BJ (cell line): ENCODE results near the gene PEX6. TPM values are rescaled to one million over a fixed set of nuclear protein-coding genes. Genes with fewer than 3 reads are reported as not detected.

Experiments used
- CTCF ChIA-PET: fragments of 350-600 bp; formaldehyde crosslinking; extraction: SDS; loops from one replicate; lab custom pipeline; 2021; ENCODE audit warnings: antibody characterized with exemption, inconsistent platforms; lab: Yijun Ruan, JAX
- POLR2A ChIA-PET: fragments of 300-600 bp; sonication (Branson Sonifier 250); formaldehyde crosslinking; extraction: SDS; loops from one replicate; lab custom pipeline; 2021; ENCODE audit warnings: antibody characterized with exemption; lab: Charles Lee
- DNase-seq: peaks from one replicate; pipeline ENCODE4 v3.0.0-alpha.2; 2011; ENCODE audit warnings: low read depth
- H3K27me3 ChIP-seq: 2 replicates; pipeline ENCODE4 v1.6.0; 2011; ENCODE audit warnings: low read length; ENCODE audit not compliant: control insufficient read depth, insufficient read depth
- H3K36me3 ChIP-seq: 2 replicates; pipeline ENCODE4 v1.5.1; 2011; ENCODE audit warnings: low read length; ENCODE audit not compliant: control insufficient read depth, insufficient read depth
- H3K4me3 ChIP-seq: 2 replicates; pipeline ENCODE4 v1.5.1; 2011; ENCODE audit warnings: low read depth, mild to moderate bottlenecking, control low read depth, low read length
- polyA plus RNA-seq: library from polyadenylated mRNA; depleted of rRNA; stranded (reverse); fragments of >200 nt; gene quantifications from 2 replicates; pipeline ENCODE4 v1.2.3, GENCODE V29; 2011
- TF ChIP-seq, protein P1 (sequence below): IDR thresholded peaks from 2 replicates; pipeline ENCODE4 v1.5.1; 2011; ENCODE audit warnings: low read depth, mild to moderate bottlenecking, control low read depth, inconsistent platforms, low read length, moderate library complexity; ENCODE audit not compliant: insufficient read depth

The PEX6 gene
- polyA plus RNA-seq, 1 experiment, result 5.6 TPM

- ChIA-PET POLR2A (interaction anchor here (0.5 kb wide), 1 partner anchor 50 kb away, joined by 9 read pairs; no protein-coding TSS in a partner anchor), CTCF (interaction anchor here (0.8 to 1.3 kb wide), 2 partner anchors 51 to 203 kb away, joined by 3 read pairs; partner anchors contain the start of gene SRF)
- Histone ChIP-seq H3K4me3 (no peak overlapping the region), H3K27me3 (no peaks in the 10 kb centered on the region), H3K36me3 (peaks cover 20% of the 10 kb centered on the region)
- TF ChIP-seq, protein P1, sequence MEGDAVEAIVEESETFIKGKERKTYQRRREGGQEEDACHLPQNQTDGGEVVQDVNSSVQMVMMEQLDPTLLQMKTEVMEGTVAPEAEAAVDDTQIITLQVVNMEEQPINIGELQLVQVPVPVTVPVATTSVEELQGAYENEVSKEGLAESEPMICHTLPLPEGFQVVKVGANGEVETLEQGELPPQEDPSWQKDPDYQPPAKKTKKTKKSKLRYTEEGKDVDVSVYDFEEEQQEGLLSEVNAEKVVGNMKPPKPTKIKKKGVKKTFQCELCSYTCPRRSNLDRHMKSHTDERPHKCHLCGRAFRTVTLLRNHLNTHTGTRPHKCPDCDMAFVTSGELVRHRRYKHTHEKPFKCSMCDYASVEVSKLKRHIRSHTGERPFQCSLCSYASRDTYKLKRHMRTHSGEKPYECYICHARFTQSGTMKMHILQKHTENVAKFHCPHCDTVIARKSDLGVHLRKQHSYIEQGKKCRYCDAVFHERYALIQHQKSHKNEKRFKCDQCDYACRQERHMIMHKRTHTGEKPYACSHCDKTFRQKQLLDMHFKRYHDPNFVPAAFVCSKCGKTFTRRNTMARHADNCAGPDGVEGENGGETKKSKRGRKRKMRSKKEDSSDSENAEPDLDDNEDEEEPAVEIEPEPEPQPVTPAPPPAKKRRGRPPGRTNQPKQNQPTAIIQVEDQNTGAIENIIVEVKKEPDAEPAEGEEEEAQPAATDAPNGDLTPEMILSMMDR, result no peak
- DNase-seq, result no peak
Observed at GRCh38 chr6:42968126-42968701, 10.8 kb downstream of the PEX6 start.

DNA sequence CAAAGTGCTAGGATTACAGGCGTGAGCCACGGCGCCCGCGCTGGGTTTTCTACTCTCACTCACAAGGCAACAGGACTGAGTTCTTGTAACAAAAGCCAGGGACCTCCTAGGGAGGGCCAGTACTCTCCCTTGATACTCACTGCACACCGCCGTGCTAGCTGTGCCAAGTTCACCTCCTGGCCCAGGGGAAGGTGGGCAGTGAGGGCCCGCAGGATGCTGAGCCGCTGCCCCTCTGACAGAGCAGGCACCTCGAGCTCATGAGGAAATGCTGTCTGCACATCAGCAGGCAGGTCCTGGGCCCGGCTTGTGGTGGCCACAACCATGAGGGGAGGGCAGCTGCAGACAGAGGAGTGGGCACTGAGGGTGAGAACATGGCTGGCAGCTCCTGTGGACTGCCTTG is 11.8 kb downstream of the PEX6 start:
- CTCF ChIA-PET, result interaction anchor here (0.8 kb wide), 1 partner anchor 50 kb away, joined by 3 read pairs; no protein-coding TSS in a partner anchor
- DNase-seq, result no peak
- H3K4me3 ChIP-seq, result no peak overlapping the region
- POLR2A ChIA-PET, result no interaction called here
- TF ChIP-seq, protein P1, result no peak
- H3K27me3 ChIP-seq, result no peaks in the 10 kb centered on the region
- H3K36me3 ChIP-seq, result peaks cover 23% of the 10 kb centered on the region

DNA sequence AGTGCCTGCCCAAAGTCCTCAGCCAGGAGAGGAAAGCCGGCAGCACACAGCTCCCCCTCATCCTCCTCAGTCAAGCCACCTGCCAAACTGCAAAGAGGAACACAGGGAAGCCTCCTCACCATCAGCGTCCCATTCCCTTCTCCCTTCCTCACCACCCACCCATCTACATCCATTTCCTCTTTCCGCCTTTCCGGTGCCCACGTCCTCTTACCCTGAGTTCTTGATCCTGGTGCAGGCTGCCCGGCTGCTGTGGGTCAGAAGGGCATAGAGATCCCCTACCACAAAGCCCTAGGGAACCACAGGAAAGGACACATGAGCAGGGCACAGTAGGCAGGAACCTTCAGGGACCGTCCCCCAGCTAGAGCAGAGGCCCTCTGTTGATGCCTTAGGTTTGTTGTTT is 12.4 kb downstream of the PEX6 start:
- no peak overlapping the region for H3K4me3 ChIP-seq
- ChIA-PET CTCF (interaction anchor here (3.2 kb wide), 1 partner anchor 8 kb away, joined by 12 read pairs; no protein-coding TSS in a partner anchor), POLR2A (no interaction called here)
- peaks cover 23% of the 10 kb centered on the region for H3K36me3 ChIP-seq
- TF ChIP-seq, protein P1, result no peak
- H3K27me3 ChIP-seq, result no peaks in the 10 kb centered on the region
- DNase-seq, result no peak

GRCh38 chr6:42963855-42964605 is 15.0 kb downstream of the PEX6 start:
- Histone ChIP-seq H3K36me3 (peaks cover 23% of the 10 kb centered on the region), H3K27me3 (no peaks in the 10 kb centered on the region), H3K4me3 (no peak overlapping the region)
- ChIA-PET POLR2A (no interaction called here), CTCF (interaction anchor here (0.8 to 3.2 kb wide), 7 partner anchors 10 to 180 kb away, joined by 3 to 12 read pairs (median 3); no protein-coding TSS in a partner anchor)
- DNase-seq, result no peak
- TF ChIP-seq, protein P1, result peak; percentile 45
